GM21737 (cell line): ENCODE results near the gene SH3BP2.
A peak's percentile ranks its signal among the peaks of the same experiment; 100 is the strongest.
"Not testable (repeated sequence)": the region's sequence is repeated elsewhere in the genome, so short reads cannot be mapped to it uniquely, and the experiment has no call there.

Source experiments
- ATAC-seq: cut with Tn5 transposase; IDR thresholded peaks from one replicate; pipeline ENCODE4 v1.9.1; 2021; ENCODE audit warnings: mild to moderate bottlenecking, moderate library complexity; ENCODE audit not compliant: unreplicated experiment

Gene SH3BP2

GRCh38 chr4:2762486-2763370 is 30.2 kb upstream of the SH3BP2 start:
- not testable (repeated sequence) for ATAC-seq

- no peak for ATAC-seq
Observed at GRCh38 chr4:2763511-2763967, 29.3 kb upstream of the SH3BP2 start.

GRCh38 chr4:2765832-2766526 is 26.9 kb upstream of the SH3BP2 start:
- ATAC-seq, result no peak

GRCh38 chr4:2767046-2767704 is 25.7 kb upstream of the SH3BP2 start:
- no peak for ATAC-seq

- ATAC-seq, result no peak
Observed at GRCh38 chr4:2767705-2768074, 25.2 kb upstream of the SH3BP2 start.

- ATAC-seq, result no peak
Observed at GRCh38 chr4:2768124-2768523, 24.8 kb upstream of the SH3BP2 start.

- ATAC-seq, result no peak
Observed at GRCh38 chr4:2768921-2769336, 24.0 kb upstream of the SH3BP2 start.

- no peak for ATAC-seq
Observed at GRCh38 chr4:2771264-2771663, 21.6 kb upstream of the SH3BP2 start.

GRCh38 chr4:2780643-2781042 is 12.2 kb upstream of the SH3BP2 start:
- not testable (repeated sequence) for ATAC-seq

GRCh38 chr4:2781911-2782310 is 11.0 kb upstream of the SH3BP2 start:
- no peak for ATAC-seq

- no peak for ATAC-seq
Observed at GRCh38 chr4:2783790-2784189, 9.1 kb upstream of the SH3BP2 start.

GRCh38 chr4:2785613-2786012 is 7.3 kb upstream of the SH3BP2 start:
- no peak for ATAC-seq

- no peak for ATAC-seq
Observed at GRCh38 chr4:2786152-2786671, 6.7 kb upstream of the SH3BP2 start.

GRCh38 chr4:2786794-2787229 is 6.1 kb upstream of the SH3BP2 start:
- no peak for ATAC-seq

- peak; percentile 65 for ATAC-seq
Observed at GRCh38 chr4:2787230-2788100, 5.4 kb upstream of the SH3BP2 start.

- no peak for ATAC-seq
Observed at GRCh38 chr4:2788101-2788500, 4.8 kb upstream of the SH3BP2 start.

- ATAC-seq, result no peak
Observed at GRCh38 chr4:2788532-2789103, 4.3 kb upstream of the SH3BP2 start.

- no peak for ATAC-seq
Observed at GRCh38 chr4:2789351-2789750, 3.5 kb upstream of the SH3BP2 start.

GRCh38 chr4:2789793-2790582 is 2.9 kb upstream of the SH3BP2 start:
- no peak for ATAC-seq
